Measurements from ENCODE around the gene JDP2.
A peak's percentile ranks its signal among the peaks of the same experiment; 100 is the strongest.

Gene JDP2

GRCh38 chr14:75437201-75438143 is 9.7 kb downstream of the JDP2 start:
- peak; percentile 9 for DNase-seq (ENCODE audit: low spot score)

GRCh38 chr14:75438486-75439080 is 10.8 kb downstream of the JDP2 start:
- DNase-seq (ENCODE audit: low spot score), result no peak

- peak; percentile 74 for DNase-seq (ENCODE audit: low spot score)
Observed at GRCh38 chr14:75439989-75440388, 12.2 kb downstream of the JDP2 start.

GRCh38 chr14:75440733-75441477 is 13.1 kb downstream of the JDP2 start:
- no peak for DNase-seq (ENCODE audit: low spot score)

GRCh38 chr14:75441728-75442127 is 13.9 kb downstream of the JDP2 start:
- no peak for DNase-seq (ENCODE audit: low spot score)

GRCh38 chr14:75442166-75442565 is 14.3 kb downstream of the JDP2 start:
- DNase-seq (ENCODE audit: low spot score), result no peak

GRCh38 chr14:75442642-75443041 is 14.8 kb downstream of the JDP2 start:
- no peak for DNase-seq (ENCODE audit: low spot score)

- no peak for DNase-seq (ENCODE audit: low spot score)
Observed at GRCh38 chr14:75443203-75443969, 15.6 kb downstream of the JDP2 start.

- no peak for DNase-seq (ENCODE audit: low spot score)
Observed at GRCh38 chr14:75445236-75445635, 17.4 kb downstream of the JDP2 start.

GRCh38 chr14:75445963-75446362 is 18.1 kb downstream of the JDP2 start:
- DNase-seq (ENCODE audit: low spot score), result no peak

GRCh38 chr14:75446447-75446846 is 18.6 kb downstream of the JDP2 start:
- no peak for DNase-seq (ENCODE audit: low spot score)

GRCh38 chr14:75448209-75448608 is 20.4 kb downstream of the JDP2 start:
- no peak for DNase-seq (ENCODE audit: low spot score)

GRCh38 chr14:75449036-75449435 is 21.2 kb downstream of the JDP2 start:
- no peak for DNase-seq (ENCODE audit: low spot score)

- no peak for DNase-seq (ENCODE audit: low spot score)
Observed at GRCh38 chr14:75449696-75450095, 21.9 kb downstream of the JDP2 start.

- no peak for DNase-seq (ENCODE audit: low spot score)
Observed at GRCh38 chr14:75450381-75451276, 22.8 kb downstream of the JDP2 start.

- no peak for DNase-seq (ENCODE audit: low spot score)
Observed at GRCh38 chr14:75452324-75452723, 24.5 kb downstream of the JDP2 start.

GRCh38 chr14:75452900-75453816 is 25.3 kb downstream of the JDP2 start:
- no peak for DNase-seq (ENCODE audit: low spot score)

- peak; percentile 45 for DNase-seq (ENCODE audit: low spot score)
Observed at GRCh38 chr14:75453817-75454434, 26.1 kb downstream of the JDP2 start.

- no peak for DNase-seq (ENCODE audit: low spot score)
Observed at GRCh38 chr14:75454963-75455546, 27.2 kb downstream of the JDP2 start.

Measured in NAMALWA (cell line).